WI38 (cell line): ENCODE results near the gene GALNT18.

Experiments used
- H3K4me3 ChIP-seq: 2 replicates; pipeline ENCODE4 v1.5.1; 2011; ENCODE audit warnings: low read depth, mild to moderate bottlenecking, control low read depth, low read length
- TF ChIP-seq, protein P1 (sequence below): IDR thresholded peaks from 2 replicates; pipeline ENCODE4 v1.5.1; 2012; ENCODE audit warnings: low read depth, mild to moderate bottlenecking, control low read depth, low read length

Gene GALNT18

DNA sequence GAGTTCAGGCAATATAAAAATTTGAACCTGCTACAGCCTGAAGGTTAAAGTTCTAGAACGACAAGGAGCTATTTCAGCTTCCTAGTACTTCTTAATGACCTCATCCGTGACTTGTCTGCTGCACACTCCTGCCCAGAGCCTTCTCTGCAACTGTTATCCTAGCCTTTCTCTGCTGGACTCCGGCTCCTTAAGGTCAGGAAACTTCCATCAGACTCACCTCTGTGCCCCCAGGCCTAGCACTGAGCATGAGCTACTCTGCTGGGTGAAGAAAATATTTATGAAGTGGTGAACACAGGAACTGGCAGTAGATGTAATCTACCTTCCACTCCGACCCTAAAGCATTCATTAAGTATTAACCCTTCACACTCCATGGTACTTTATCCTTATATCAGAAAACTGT lies 287.2 kb downstream of the GALNT18 start:
- TF ChIP-seq, protein P1, sequence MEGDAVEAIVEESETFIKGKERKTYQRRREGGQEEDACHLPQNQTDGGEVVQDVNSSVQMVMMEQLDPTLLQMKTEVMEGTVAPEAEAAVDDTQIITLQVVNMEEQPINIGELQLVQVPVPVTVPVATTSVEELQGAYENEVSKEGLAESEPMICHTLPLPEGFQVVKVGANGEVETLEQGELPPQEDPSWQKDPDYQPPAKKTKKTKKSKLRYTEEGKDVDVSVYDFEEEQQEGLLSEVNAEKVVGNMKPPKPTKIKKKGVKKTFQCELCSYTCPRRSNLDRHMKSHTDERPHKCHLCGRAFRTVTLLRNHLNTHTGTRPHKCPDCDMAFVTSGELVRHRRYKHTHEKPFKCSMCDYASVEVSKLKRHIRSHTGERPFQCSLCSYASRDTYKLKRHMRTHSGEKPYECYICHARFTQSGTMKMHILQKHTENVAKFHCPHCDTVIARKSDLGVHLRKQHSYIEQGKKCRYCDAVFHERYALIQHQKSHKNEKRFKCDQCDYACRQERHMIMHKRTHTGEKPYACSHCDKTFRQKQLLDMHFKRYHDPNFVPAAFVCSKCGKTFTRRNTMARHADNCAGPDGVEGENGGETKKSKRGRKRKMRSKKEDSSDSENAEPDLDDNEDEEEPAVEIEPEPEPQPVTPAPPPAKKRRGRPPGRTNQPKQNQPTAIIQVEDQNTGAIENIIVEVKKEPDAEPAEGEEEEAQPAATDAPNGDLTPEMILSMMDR, result no peak
- H3K4me3 ChIP-seq, result no peak overlapping the region

DNA sequence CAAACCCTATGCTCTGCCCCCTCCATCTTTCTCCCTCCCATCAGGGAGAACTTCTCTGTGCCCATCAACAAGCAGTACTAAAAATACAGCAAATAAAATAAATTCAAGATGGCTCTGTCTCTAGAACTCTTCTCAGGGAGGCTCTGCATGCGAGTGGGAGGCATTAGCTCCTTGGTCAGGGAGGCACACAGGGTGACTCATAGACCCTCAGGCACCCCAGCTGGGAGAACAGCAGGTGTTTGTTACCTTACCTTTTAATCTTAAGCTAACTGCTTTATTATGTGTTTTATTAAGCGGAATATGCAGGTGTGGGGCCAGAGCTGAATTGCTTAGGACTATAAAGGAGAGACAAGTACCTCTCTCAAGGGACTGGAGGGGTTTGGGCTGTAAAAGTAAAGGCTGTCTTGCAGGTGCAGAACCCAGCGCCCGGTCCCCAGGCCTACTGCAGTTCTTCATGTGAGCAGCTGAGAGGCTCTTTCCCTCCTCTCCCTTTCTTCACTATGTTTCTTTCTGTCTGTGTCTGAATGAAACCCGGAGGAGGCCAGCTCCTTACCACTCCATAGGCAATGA lies 289.6 kb downstream of the GALNT18 start:
- TF ChIP-seq, protein P1, result no peak
- H3K4me3 ChIP-seq, result no peak overlapping the region

DNA sequence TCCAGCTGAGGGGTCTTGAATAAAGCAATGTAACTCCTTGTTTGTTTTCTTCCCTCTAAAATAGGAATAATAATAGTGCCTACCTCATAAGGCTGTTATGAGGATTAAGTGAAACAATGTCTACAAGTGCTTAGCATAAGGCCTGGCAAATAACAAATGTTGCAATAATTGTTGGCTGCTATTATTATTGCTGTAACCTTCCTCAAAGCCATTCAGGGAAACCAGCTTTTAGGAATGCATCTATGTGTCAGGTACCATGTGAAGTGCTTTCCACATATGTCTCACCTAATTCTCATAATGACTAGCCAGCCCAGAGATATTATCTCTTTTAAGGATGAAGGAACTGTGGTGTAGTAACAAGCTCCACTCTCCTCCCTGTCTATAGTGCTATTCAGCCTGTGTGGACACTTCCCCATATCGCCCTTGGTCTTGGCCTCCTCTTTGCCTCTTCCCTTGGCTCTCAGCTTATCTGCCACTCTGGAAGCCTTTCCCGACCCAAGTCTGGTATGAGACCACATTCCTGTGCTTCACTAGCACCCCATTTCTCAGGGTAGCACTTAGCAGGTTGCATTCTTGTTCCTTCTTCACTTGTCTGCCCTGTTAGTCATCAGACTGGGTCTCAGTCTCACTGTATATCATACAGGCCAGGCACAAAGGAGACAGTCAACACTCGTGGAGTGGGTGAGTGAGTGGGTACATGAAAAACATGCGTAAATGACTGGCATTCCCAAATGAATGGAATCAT lies 292.6 kb downstream of the GALNT18 start:
- no peak overlapping the region for H3K4me3 ChIP-seq
- TF ChIP-seq, protein P1, result no peak

DNA sequence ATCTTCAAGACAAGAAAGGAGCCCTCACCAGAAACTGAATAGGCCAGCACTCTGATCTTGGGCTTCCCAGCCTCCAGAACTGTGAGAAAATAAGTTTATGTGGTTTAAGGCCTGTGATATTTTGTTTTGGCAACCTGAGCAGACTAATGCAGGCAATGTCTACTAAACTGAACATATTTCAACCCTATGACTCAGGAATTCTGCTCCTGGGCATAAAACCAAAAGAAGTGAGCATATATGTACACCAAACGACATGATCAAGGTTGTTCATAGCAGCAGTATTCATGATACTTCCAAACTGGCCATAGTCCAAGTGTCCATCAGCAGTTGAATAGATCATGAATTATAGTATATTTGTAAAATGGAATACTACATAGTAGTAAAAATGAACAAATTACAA lies 297.7 kb downstream of the GALNT18 start:
- TF ChIP-seq, protein P1, result no peak
- no peak overlapping the region for H3K4me3 ChIP-seq

DNA sequence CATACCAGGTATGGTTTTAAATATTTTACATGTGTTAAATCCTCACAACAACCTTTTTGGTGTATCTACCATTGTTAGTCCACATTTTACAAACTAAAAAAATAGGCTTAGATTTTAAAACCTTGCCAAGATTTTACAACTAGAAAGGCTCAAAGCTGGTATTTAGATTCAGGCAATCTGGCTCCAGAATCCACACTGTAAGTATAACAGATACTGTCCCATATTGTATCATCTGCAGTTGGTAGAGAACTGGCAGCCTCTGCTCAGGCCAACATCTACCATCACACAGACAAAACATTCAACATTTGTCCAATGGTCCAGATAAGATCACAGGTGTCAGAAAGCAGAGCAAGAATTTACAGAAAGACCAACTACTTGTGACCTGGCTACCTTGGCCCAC lies 299.7 kb downstream of the GALNT18 start:
- TF ChIP-seq, protein P1, result no peak
- no peak overlapping the region for H3K4me3 ChIP-seq

DNA sequence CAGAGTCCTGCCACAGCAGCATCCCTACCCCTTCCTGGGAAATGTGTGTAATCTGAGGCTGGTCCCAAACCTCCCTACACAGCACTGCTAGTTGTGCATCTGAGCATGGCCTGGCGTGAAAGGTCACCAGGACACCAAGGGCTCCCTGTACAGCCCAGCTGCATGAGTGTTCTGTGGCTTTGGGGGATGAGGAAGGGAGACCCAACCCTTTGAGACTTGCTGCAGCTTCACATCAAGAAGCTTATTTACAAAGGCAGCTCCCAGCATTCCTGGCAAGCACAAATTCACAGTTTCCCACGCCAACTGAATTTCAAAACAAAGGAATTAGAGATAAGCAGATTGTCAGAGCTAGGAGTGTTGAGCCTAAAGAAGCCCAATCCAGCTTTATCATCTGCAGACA lies 301.0 kb downstream of the GALNT18 start:
- TF ChIP-seq, protein P1, result no peak
- no peak overlapping the region for H3K4me3 ChIP-seq

DNA sequence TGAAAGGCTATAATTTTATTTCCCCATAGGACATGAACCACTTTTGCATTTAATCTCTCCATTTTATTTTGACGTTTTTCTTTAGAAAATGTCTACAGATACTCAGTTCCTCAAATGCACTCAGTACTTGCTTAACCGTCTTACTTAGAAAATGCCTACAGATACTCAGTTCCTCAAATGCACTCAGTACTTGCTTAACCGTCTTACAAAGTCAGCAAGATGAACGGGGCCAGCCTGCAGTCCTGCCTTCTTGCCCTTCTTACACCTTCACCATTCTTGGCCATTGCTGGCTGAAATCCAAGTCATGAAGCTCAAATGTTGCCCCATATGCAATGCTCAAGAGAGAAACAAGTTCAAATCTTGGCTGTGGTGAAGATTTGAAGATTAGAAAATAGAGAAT lies 302.8 kb downstream of the GALNT18 start:
- TF ChIP-seq, protein P1, result no peak
- no peak overlapping the region for H3K4me3 ChIP-seq
